Sigmoid colon (tissue), 4 donors: ENCODE data around the gene APBB2.

Source experiments
- POLR2A ChIP-seq, 2 donors: fragments of 450-650 bp; IDR thresholded peaks; one replicate each; pipeline ENCODE4 v1.6.1; 2016; ENCODE audit warnings: antibody characterized with exemption in 2 of 2, mild to moderate bottlenecking in 2 of 2, moderate library complexity in 2 of 2
- POLR2AphosphoS5 ChIP-seq, 4 donors: sonication (generic); formaldehyde crosslinking; IDR thresholded peaks; one replicate each; pipeline ENCODE4 v1.6.1; 2017; ENCODE audit warnings: antibody characterized with exemption in 4 of 4
- TF ChIP-seq, protein P1 (sequence below), 4 experiments: fragments of 450-650 bp in 3 of 4; fragments of 200-600 bp in 1 of 4; IDR thresholded peaks; one replicate each; pipeline ENCODE4 v1.5.1; 2016 to 2019; ENCODE audit warnings: antibody characterized with exemption in 4 of 4, mild to moderate bottlenecking in 3 of 4, moderate library complexity in 2 of 4

DNA sequence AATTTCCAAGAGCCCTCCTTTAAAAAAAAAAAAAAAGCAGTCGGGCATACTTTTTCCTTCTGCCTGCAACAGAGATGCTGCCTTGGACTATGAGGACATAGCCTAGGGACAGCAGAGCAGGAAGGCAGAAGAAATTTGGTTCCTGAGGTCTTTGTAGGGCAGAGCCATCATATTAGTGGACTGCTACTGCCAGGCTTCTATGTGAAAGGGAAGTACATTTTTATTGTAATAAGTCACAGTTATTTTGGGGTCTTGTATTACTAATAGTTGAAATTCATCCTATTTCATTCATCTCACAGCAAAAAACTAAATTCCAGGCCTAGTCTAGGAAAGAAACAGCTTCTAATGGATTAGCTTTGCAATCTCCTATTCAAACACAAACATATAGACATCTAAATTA is 253.4 kb downstream of the APBB2 start:
- no peak for TF ChIP-seq POLR2A (IDR thresholded peaks at IDR 0.05)
- TF ChIP-seq, protein P1, sequence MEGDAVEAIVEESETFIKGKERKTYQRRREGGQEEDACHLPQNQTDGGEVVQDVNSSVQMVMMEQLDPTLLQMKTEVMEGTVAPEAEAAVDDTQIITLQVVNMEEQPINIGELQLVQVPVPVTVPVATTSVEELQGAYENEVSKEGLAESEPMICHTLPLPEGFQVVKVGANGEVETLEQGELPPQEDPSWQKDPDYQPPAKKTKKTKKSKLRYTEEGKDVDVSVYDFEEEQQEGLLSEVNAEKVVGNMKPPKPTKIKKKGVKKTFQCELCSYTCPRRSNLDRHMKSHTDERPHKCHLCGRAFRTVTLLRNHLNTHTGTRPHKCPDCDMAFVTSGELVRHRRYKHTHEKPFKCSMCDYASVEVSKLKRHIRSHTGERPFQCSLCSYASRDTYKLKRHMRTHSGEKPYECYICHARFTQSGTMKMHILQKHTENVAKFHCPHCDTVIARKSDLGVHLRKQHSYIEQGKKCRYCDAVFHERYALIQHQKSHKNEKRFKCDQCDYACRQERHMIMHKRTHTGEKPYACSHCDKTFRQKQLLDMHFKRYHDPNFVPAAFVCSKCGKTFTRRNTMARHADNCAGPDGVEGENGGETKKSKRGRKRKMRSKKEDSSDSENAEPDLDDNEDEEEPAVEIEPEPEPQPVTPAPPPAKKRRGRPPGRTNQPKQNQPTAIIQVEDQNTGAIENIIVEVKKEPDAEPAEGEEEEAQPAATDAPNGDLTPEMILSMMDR (IDR thresholded peaks at IDR 0.05) = no peak
- TF ChIP-seq POLR2AphosphoS5 (IDR thresholded peaks at IDR 0.05) = no peak
